Measurements from ENCODE around the gene KNL1. TPM values are rescaled to one million over a fixed set of nuclear protein-coding genes. Genes with fewer than 3 reads are reported as not detected.
"Not testable (repeated sequence)": the region's sequence is repeated elsewhere in the genome, so short reads cannot be mapped to it uniquely, and the experiment has no call there.

KNL1 gene
- total RNA-seq, 1 donor from 2014 or later = 3.8 TPM

DNA sequence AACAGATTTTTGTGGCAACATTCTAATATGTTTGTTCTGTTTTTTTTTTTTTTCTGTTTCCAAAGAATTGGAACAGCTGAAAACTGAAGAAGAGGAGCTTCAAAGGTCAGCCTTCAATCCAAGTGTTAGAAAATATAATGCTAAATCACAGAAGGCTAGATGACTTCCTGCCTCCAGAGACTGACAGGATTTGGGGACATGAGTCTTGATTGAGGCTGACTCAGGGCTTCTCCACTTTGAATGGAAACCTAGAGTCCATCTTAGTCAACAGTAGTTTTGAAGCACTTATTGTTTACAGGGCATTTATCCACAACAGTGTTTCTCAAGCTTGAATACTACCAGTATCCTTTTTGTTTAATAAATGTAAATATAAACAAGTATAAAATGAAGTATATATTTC lies 56.4 kb downstream of the KNL1 start:
- DNase-seq (ENCODE audit: low read depth) = no peak
- Histone ChIP-seq H3K4me3 (ENCODE audit: low read depth, low read length) (no peak overlapping the region), H3K27me3 (ENCODE audit: control insufficient read depth, insufficient read depth, low read length) (no peaks in the 10 kb centered on the region), H3K36me3 (ENCODE audit: control insufficient read depth, insufficient read depth, low read length) (no peaks in the 10 kb centered on the region)
- TF ChIP-seq, protein P1, sequence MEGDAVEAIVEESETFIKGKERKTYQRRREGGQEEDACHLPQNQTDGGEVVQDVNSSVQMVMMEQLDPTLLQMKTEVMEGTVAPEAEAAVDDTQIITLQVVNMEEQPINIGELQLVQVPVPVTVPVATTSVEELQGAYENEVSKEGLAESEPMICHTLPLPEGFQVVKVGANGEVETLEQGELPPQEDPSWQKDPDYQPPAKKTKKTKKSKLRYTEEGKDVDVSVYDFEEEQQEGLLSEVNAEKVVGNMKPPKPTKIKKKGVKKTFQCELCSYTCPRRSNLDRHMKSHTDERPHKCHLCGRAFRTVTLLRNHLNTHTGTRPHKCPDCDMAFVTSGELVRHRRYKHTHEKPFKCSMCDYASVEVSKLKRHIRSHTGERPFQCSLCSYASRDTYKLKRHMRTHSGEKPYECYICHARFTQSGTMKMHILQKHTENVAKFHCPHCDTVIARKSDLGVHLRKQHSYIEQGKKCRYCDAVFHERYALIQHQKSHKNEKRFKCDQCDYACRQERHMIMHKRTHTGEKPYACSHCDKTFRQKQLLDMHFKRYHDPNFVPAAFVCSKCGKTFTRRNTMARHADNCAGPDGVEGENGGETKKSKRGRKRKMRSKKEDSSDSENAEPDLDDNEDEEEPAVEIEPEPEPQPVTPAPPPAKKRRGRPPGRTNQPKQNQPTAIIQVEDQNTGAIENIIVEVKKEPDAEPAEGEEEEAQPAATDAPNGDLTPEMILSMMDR (IDR thresholded peaks at IDR 0.05; ENCODE audit: insufficient read depth, low read length, poor library complexity, severe bottlenecking) = no peak

- TF ChIP-seq, protein P1 (IDR thresholded peaks at IDR 0.05; ENCODE audit: insufficient read depth, low read length, poor library complexity, severe bottlenecking) = no peak
- no peak overlapping the region for H3K4me3 ChIP-seq (ENCODE audit: low read depth, low read length)
- DNase-seq (ENCODE audit: low read depth) = no peak
- H3K36me3 ChIP-seq (ENCODE audit: control insufficient read depth, insufficient read depth, low read length) = no peaks in the 10 kb centered on the region
- no peaks in the 10 kb centered on the region for H3K27me3 ChIP-seq (ENCODE audit: control insufficient read depth, insufficient read depth, low read length)
These were observed 66.6 kb downstream of the KNL1 start for GRCh38 chr15:40660686-40661085.

DNA sequence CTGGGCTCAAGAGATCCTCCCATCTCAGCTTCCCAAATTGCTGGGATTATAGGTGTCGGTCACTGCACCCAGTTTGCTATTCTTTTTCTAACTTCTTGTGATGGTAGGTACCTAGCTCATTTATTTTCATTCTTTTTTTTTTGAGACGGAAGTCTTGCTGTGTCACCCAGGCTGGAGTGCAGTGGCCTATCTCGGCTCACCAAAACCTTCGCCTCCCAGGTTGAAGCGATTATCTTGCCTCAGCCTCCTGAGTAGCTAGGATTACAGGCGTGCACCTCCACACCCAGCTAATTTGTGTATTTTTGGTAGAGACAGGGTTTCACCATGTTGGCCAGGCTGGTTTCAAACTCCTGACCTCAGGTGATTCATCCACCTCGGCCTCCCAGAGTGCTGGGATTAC lies 70.9 kb downstream of the KNL1 start:
- H3K4me3 ChIP-seq (ENCODE audit: low read depth, low read length) = no peak overlapping the region
- no peaks in the 10 kb centered on the region for H3K27me3 ChIP-seq (ENCODE audit: control insufficient read depth, insufficient read depth, low read length)
- TF ChIP-seq, protein P1 (IDR thresholded peaks at IDR 0.05; ENCODE audit: insufficient read depth, low read length, poor library complexity, severe bottlenecking) = no peak
- DNase-seq (ENCODE audit: low read depth) = no peak
- no peaks in the 10 kb centered on the region for H3K36me3 ChIP-seq (ENCODE audit: control insufficient read depth, insufficient read depth, low read length)

- DNase-seq (ENCODE audit: low read depth); H3K36me3 ChIP-seq (ENCODE audit: control insufficient read depth, insufficient read depth, low read length); H3K4me3 ChIP-seq (ENCODE audit: low read depth, low read length); H3K27me3 ChIP-seq (ENCODE audit: control insufficient read depth, insufficient read depth, low read length): not testable (repeated sequence)
These were observed 82.2 kb downstream of the KNL1 start for GRCh38 chr15:40676290-40676689.

DNA sequence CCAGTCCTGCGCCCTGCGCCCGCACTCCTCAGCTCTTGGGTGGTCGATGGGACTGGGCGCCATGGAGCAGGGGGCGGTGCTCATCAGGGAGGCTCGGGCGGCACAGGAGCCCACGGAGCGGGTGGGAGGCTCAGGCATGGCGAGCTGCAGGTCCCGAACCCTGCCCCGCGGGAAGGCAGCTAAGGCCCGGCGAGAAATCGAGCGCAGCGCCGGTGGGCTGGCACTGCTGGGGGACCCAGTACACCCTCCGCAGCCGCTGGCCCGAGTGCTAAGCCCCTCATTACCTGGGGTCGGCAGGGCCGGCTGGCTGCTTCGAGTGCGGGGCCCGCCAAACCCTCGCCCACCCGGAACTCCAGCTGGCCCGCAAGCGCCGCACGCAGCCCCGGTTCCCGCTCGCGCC lies 82.9 kb downstream of the KNL1 start:
- H3K4me3 ChIP-seq (ENCODE audit: low read depth, low read length); DNase-seq (ENCODE audit: low read depth); H3K27me3 ChIP-seq (ENCODE audit: control insufficient read depth, insufficient read depth, low read length); H3K36me3 ChIP-seq (ENCODE audit: control insufficient read depth, insufficient read depth, low read length): not testable (repeated sequence)

DNA sequence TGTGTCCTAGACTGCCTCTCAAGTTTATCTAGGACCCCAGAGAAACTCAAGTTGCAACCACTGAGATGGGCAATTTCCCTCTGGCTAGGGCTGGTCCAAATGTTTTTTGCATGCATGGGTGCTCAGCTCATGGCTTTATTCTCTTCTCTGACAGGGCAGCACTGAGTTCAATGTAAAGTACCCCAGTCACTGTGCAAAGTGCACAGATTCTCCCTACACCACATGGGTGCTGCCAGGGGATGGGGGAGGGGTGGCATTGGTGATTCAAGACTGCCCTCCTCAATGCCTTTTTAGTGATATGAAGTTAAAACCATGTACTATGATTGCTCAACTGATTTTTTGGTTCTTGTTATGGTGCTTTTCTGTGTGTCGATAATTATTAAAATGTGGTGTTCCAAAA lies 86.1 kb downstream of the KNL1 start:
- H3K27me3 ChIP-seq (ENCODE audit: control insufficient read depth, insufficient read depth, low read length) = no peaks in the 10 kb centered on the region
- no peak overlapping the region for H3K4me3 ChIP-seq (ENCODE audit: low read depth, low read length)
- TF ChIP-seq, protein P1 (IDR thresholded peaks at IDR 0.05; ENCODE audit: insufficient read depth, low read length, poor library complexity, severe bottlenecking) = no peak
- no peak for DNase-seq (ENCODE audit: low read depth)
- H3K36me3 ChIP-seq (ENCODE audit: control insufficient read depth, insufficient read depth, low read length) = no peaks in the 10 kb centered on the region

DNA sequence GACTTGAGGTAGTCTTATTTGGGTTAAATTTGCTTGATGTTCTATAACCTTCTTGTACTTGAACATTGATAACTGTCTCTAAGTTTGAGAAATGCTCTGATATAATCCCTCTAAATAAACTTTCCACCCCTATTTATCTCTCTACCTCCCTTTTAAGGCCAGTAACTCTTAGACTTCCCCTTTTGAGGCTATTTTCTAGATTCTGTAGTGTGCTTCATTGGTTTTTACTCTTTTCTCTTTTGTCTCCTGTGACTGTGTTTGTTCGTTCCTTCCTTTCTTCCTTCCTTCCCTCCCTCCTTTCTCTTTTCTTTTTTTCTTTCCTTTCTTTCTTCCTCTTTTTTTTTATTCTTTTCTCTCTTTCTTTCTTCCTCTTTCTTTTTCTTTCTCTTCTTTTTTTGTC lies 86.9 kb downstream of the KNL1 start:
- DNase-seq (ENCODE audit: low read depth); H3K36me3 ChIP-seq (ENCODE audit: control insufficient read depth, insufficient read depth, low read length); H3K27me3 ChIP-seq (ENCODE audit: control insufficient read depth, insufficient read depth, low read length); H3K4me3 ChIP-seq (ENCODE audit: low read depth, low read length): not testable (repeated sequence)
